Gastroesophageal sphincter (tissue), 3 donors: Measurements from ENCODE around the gene FTSJ1.

Source experiments
- CTCF ChIP-seq, 4 experiments: fragments of 200-600 bp in 2 of 4; fragments of 450-650 bp in 2 of 4; sonication (generic) in 1 of 4; IDR thresholded peaks; one replicate each; pipeline ENCODE4 v1.5.1; 2017 to 2019; ENCODE audit warnings: antibody characterized with exemption in 4 of 4, mild to moderate bottlenecking in 2 of 4, moderate library complexity in 2 of 4
- POLR2A ChIP-seq, 2 donors: fragments of 450-650 bp; IDR thresholded peaks; one replicate each; pipeline ENCODE4 v1.6.1; 2017; ENCODE audit warnings: antibody characterized with exemption in 2 of 2, mild to moderate bottlenecking in 2 of 2, moderate library complexity in 1 of 2
- POLR2AphosphoS5 ChIP-seq: sonication (generic); formaldehyde crosslinking; IDR thresholded peaks from one replicate; pipeline ENCODE4 v1.6.1; 2017; ENCODE audit warnings: antibody characterized with exemption

- no peak for TF ChIP-seq CTCF (IDR thresholded peaks at IDR 0.05)
- no peak for TF ChIP-seq POLR2A (IDR thresholded peaks at IDR 0.05)
- no peak for TF ChIP-seq POLR2AphosphoS5
Measured at GRCh38 chrX:48465336-48465933, 10.6 kb upstream of the FTSJ1 start.
